HG03354 (cell line): ENCODE measurements around the gene KIF5A.
"Not testable (repeated sequence)": the region's sequence is repeated elsewhere in the genome, so short reads cannot be mapped to it uniquely, and the experiment has no call there.

Source experiments
- ATAC-seq: cut with Tn5 transposase; IDR thresholded peaks from one replicate; pipeline ENCODE4 v1.9.1; 2021; ENCODE audit warnings: mild to moderate bottlenecking; ENCODE audit not compliant: unreplicated experiment, poor library complexity, severe bottlenecking

KIF5A gene

DNA sequence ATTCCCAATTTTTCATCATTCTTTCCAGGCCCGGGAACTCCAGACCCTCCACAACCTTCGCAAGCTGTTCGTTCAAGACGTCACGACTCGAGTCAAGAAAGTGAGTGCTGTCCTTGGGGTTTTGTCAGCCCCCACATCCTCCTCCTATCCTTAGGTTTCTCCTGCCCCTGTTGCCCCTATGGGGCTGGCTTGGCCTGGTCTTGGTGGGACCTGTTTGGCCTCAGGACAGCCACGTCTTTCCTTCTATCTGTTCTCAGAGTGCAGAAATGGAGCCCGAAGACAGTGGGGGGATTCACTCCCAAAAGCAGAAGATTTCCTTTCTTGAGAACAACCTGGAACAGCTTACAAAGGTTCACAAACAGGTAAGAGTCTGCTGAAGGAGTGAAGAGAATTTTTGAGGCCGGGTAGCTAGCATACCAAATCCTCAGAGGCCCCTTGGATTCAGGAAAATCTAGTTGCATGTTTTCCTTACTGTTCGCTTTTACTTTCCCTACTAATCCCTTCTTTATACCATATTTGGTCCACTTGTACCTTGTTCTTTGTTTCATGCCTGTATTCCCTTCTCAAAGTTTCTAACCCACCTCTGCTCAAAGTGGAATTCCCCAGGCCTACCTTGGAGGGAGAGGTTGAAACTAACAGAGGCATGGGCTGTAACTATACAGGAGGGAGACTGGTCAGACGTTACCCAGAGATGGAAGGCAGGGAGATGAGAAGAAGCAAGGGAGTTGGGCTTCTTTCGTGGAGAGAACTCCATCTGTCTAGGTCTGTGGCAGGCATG, 28.3 kb downstream of the KIF5A start:
- no peak for ATAC-seq

DNA sequence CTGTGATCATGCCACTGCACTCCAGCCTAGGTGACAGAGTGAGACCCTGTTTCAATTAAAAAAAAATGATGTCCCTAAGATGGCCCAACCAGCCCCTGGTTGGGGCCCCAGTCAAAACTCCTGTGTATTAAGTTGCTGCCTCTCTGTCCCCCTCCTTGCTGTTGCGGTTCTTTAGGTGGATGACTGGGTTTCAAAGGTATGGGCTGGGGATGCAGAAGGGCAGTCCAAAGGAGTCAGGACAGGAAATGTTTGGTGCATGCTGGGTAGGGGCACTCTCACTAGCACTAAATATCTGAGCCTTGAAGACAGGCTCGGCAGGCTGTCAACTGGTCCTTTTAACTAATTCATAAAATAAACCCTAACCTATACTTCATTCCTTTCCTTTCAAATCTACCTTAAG, 29.2 kb downstream of the KIF5A start:
- ATAC-seq = no peak

DNA sequence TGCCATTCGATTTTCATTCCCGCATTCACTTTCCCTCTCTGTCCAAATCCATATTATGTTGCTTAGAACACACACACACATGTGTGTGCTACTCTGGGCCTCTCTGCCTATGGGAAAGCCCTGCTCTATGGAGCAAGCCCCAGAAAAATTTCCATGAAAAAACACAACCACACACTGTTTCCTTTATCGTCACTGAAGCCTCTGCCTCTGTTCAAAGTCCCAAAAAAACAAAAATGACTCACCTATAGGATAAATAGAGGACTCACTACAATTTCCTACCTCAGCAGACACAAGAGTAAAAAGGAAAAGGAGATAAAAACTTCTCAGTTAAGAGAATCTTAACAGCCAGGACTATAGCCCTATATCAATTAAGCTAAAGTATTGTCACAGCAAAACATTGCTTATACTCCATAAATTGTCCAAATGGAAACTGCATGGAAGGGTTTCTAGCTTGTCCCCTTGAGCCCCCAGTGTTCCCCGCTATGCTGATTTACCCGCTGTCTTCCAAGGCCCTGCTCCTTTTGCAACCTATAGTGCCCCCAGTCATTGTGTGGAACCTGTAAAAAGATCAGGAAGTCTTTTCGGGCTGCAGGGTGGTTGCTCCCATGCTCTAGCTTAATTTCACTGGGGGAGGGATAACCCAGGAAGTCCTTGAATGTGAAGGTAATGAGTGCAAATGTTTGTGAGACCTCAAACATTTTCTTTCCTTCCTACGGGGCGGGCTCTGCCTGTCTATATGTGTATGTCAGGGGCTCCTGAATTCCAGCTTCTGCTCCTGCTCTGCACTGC, 30.0 kb downstream of the KIF5A start:
- ATAC-seq = no peak

DNA sequence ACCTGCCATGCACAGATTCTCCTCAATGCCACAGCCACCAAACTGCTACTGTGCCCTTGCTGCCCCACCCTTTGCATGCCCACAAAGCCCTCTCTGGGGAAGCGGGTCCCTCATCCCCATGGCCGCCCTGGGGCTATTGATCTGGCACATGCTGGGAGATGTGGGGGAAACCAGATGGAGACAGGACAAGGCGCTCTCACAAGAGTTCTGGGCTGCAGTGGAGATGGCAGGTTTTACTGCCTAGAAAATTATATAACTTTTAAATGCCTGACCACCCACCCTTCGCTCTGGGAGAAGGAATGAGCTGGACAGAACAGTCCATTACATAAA, 30.6 kb downstream of the KIF5A start:
- ATAC-seq = no peak

DNA sequence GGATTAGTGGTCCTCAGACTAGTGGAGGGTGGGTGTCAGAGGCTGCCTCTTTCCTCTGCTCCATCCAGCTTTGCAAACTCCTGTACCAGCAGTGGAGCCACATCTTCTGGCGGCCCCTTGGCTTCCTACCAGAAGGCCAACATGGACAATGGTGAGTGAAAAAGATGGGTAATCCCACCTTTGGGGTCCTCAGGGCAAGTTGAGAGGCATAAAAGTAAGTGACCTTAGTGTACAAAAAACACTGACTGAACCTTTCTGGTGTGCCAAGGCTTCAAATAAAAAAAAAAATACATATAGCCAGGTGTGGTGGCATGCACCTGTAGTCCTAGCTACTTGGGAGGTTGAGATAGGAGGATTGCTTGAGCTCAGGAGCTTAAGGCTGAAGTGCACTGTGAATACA, 32.0 kb downstream of the KIF5A start:
- no peak for ATAC-seq

DNA sequence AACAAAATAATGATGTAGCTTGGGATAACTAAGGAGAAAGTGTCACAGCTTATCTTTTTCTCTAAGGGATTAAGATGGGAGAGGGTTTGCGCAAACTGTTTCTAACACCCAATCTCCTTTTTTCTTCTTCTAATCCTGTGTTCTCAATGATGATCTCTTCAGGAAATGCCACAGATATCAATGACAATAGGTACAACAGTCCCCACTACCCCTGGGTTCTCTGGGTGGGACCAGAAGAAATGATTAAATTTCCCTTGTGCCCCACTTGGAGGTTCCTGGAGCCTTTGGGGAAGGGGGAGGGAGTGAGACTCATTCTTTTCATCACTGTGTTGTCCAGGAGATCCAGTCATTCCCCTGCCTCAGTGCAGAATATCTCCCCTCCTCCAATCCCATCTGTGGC, 32.6 kb downstream of the KIF5A start:
- no peak for ATAC-seq

DNA sequence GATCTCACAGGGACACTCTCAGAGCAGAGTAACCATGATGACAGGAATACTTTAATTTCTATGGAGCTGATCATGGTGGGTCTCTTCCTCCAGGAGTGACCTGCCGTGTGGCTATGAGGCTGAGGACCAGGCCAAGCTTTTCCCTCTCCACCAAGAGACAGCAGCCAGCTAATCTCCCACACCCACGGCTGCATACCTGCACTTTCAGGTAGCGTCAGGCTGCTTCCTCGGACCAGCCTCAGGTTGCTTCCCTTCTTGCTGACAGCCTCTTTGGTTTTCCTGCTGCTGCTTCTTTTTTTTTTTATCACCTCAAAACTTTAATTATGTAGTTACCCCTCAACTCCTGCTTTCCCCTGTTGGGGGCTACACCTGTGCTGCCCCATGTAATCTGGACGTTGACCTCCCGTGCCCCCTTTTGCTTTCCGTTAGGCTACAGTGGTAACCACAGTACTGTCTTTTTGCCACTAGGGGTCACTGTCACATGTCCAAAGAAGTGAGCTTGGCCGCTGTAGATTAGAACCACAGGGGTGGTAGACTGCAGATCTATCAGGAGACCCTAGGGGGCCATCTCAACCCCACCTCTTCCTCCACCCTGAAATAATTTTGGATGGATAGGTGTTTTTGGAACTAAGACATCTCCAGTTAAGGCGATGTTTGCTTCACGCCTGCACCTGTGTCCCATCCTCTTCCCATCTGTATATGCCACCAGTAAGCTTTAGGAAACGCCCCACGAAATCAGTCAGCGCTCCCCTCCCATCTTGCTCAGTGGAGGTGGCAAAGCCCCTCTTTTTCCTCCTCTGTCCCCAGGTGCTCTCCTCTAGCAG, 33.4 kb downstream of the KIF5A start:
- peak; percentile 99 for ATAC-seq

DNA sequence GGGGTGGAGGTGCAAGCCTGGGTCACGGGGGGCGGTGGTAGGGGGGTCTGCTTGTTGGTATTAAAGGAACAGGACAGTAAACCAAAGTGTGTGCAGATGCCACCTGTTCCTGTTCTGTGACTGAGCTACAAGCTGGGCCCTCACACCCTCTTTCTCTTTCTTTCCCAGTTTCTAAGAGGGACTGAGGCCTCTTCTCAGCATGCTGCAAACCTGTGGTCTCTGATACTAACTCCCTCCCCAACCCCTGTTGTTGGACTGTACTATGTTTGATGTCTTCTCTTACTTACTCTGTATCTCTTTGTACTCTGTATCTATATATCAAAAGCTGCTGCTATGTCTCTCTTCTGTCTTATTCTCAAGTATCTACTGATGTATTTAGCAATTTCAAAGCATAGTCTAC, 34.2 kb downstream of the KIF5A start:
- no peak for ATAC-seq

DNA sequence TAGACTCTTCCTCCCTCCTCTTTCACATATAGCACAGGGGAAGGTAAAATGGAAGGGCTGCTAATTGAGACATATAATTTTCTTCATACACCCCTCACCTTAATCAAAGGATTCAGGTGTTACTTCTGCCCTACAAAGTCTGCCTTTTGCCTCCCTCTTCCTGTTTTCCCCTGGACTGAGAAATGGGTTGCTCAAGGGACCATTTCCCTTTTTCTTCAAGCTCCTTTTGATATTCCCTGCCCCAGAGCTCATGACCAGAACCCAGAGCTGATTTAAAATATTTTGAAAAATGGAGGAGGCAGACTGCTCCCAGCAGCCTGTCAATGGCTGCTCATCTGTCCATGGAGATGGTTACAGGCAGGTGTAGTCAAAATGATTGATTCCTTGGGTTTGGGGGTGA, 34.8 kb downstream of the KIF5A start:
- no peak for ATAC-seq

DNA sequence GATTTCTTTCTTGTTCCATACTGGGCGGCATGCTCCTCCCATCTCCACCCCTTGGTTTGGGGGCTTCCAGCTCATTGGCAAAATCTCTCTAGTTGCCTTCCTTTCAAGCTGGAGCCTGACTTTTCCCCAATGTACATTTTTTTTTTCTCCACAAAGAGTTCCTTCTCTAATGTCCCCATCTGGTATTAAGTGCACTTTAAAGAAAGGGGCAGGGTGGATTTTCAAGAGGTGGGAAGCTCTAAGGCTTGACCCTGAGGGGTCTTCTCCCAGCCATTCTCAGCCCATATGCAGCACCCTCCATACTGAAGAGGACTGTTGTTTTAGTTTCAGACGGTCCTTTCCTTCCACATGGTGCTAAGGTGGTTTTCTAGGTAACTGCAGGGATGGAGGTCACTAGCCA, 35.3 kb downstream of the KIF5A start:
- ATAC-seq = no peak

DNA sequence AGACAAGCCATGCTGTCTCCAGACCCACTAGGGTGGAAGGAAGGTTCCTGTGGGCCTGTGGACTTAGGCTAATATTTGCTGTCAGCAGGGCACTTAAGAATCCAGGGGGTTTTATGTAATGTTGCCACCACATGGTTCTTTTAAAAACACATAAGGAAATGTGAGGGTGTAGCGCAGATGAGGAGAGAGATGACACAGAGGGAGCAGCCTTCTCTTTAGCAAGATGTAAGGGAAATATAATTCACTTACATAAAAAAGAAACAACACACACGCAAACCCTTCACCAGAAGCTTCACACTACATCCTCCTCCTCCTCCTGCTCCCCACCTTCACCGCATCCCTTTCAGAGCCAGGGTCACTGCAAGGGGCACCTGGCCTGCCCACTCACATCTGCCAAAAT, 36.3 kb downstream of the KIF5A start:
- ATAC-seq = no peak

DNA sequence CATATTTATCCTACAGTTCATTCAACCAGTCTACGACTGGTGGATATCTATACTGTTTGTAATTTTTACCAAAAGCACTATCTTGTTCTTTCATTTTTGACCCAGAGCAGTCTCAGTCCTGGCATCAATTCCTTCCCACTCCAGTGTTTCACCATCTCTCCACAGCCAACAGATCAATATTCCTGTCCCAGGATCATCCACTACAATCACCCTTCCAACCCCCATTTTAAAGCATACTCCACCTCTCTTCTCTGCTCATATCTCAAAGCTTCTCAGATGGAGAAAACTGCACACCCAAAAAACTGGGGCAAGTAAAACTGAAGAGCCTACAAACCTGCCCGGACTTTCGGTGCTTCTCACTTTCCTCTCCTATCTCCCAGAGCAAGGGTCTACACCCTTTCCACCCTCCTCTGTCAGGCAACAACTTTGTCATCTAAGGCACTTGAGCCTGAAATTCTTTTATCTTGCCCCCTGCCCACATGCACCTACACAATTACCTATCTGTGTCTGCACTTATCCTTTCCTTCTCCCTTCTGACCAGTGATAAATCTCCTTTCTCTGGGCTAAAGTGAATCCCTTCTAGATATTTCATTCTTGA, 37.1 kb downstream of the KIF5A start:
- ATAC-seq = no peak

DNA sequence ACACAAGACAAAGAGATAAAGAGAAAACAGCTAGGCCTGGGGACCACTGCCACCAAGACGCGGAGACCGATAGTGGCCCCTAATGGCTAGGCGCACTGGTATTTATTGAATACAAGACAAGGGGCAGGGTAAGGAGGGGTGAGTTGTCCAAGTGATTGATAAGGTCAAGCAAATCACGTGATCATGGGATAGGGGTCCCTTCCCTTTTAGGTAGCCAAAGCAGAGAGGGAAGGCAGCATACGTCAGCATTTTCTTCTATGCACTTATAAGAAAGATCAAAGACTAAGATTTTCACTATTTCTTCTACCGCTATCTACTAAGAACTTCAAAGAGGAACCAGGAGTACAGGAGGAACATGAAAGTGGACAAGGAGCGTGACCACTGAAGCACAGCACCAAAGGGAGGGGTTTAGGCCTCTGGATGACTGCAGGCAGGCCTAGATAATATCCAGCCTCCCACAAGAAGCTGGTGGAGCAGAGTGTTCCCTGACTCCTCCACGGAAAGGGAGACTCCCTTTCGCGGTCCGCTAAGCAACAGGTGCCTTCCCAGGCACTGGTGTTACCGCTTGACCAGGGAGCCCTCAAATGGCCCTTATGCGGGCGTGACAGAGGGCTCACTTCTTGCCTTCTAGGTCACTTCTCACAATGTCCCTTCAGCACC, 39.2 kb downstream of the KIF5A start:
- ATAC-seq = not testable (repeated sequence)

DNA sequence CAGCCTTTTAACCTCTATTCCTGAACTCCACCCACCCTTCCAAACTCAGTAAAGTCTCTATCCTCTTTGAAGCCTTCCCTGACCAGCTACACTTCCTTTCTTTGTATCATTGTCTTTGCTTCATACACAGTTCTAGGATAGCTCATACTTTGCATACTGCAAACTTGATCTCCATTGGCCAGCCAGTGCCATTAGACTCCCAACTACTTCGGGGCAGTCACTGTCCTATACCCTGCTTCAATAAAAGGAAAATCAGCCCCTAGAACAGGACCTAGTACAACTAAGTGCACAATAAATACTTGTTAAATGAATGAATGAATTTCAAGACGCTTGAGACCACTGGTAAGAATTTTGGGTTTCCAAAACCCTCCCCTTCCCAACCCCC, 40.6 kb downstream of the KIF5A start:
- no peak for ATAC-seq

DNA sequence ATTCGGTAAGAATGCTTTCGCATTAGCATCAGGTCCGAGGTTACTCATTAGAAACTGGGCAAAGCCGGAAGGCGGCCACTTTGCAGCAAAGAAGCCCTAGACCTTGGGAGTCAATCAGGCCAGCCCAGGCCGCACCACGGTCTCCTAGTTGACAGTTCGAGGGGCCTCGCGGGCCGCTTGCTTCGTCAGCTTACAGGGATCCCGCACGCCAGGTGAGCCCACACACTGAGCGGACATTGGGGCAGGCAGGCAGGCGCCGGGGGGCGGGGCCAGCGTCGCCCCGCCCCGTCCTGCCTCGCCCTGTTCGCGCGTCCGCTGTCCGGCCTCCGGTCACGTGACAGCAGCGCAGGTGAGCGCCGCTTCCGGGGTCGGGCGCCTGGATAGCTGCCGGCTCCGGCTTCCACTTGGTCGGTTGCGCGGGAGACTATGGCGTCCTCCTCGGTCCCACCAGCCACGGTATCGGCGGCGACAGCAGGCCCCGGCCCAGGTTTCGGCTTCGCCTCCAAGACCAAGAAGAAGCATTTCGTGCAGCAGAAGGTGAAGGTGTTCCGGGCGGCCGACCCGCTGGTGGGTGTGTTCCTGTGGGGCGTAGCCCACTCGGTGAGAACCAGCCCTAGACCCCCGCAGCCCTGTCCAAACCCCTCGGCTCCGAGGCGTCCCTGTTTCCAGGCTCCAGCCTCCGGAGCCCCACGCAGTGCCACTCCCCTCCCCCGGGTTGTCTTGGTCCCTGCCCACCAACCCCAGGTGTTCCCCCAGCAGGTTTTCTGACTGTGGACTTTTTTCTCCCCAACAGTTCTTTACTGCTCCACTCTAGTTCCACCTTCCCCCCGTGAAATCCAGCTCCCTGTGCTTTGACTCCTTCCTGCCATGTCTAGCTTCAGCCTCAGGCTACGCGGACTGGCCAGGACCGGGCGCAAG, 41.3 kb downstream of the KIF5A start, which contains the start of gene PIP4K2C:
Gene PIP4K2C, plus strand, starts transcription at position 329 of the 918 bp plus-strand sequence. Its CDS starts 98 bp downstream, at position 427.
- peak; percentile 94 for ATAC-seq

DNA sequence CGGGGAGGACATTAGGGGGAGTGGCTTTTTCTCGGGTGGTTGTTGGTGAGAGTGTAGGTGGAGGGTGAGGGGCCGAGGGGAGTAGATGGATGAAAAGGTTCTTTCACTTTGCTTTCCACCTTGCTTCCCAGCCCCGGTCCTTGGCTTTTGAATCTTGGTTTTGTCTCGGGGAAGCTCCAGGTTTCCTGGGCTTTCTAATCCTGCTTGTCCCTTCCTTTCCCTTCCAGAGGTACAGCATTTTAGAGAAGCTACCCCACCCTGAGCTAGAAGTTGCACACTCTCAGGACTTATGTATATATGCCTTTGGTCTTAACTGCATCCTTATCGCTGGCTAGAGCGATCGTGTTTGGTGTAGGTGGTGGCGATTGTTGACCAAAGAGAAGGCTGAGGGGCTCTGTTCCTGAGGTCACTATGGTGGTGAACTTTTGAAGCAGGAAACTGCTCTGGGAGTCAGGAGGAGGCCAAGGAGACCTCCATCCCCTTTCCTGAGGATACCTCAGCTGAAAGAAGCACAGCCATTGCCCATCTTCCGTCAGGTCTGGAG, 42.0 kb downstream of the KIF5A start:
- ATAC-seq = no peak

DNA sequence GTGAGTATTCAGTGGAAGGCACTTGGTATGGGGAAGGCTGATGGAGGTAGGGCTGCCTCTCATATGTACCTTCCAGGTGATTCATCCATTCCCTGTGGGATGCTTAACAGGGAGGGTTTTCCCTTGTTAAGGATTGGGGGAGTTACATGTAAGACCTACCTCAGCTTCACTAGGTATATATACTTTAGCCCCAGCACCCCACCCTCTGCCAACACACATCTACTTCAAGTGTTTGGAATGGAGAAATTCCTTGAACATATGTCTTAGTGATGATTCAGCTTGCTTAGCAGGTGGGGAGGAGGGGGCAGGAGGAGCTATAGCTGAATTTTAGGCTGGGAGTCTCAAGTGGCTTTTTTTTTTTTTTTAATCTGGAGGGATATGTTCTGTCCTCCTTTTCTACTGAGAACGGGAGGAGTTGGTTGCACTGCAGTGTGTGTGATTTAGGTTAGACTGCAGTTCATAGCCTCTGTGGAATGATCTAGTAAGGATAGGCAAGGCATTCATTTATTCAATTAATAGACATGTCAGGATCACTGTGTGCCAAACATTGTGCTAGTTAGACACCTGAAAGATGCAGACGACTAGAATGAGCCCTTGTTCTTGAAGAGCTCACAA, 42.8 kb downstream of the KIF5A start:
- ATAC-seq = no peak

DNA sequence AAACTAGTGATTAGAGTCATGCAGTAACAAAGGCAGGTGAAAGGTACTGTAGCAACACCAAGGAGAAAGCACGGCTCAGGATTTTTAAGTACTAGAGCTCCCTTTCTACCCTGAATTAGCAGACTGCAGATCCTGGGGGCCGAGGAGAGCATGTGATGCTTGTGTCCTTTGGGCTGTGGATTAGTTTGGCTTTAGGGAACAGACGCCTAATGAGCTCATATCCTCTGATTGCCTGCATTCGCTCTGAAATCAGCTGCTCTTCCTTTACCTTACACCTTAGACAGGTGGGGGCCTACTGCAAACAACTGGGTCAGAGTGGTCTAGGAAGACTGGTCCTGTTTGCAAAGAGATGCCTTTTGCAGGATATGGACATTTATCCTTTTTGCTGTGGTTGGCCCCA, 43.3 kb downstream of the KIF5A start:
- ATAC-seq = no peak
